IMR-90 (cell line): ENCODE data around the gene RING1. TPM values are rescaled to one million over a fixed set of nuclear protein-coding genes. Genes with fewer than 3 reads are reported as not detected.
A peak's percentile ranks its signal among the peaks of the same experiment; 100 is the strongest.

Source experiments
- ATAC-seq: fragments of 200-7000 bp; cut with Tn5 transposase; 2 replicates; pipeline ENCODE4 v1.9.1; 2020; ENCODE audit warnings: low read depth, mild to moderate bottlenecking, moderate library complexity
- BruUV-seq: library from RNA; stranded (reverse); fragments of 400-500 nt; replicated peaks from 2 replicates; lab custom pipeline; 2021; lab: Mats Ljungman, UMichigan
- CTCF ChIA-PET: fragments of 300-600 bp; formaldehyde crosslinking; extraction: SDS; loops from one replicate; lab custom pipeline; 2021; ENCODE audit warnings: antibody characterized with exemption; lab: Yijun Ruan, JAX
- POLR2A ChIA-PET: fragments of 300-600 bp; sonication (Branson Sonifier 250); formaldehyde crosslinking; loops from one replicate; lab custom pipeline; 2022; ENCODE audit warnings: antibody characterized with exemption; ENCODE audit not compliant: unreplicated experiment; lab: Charles Lee
- DNase-seq: peaks from one replicate; pipeline ENCODE4 v3.0.0; 2013
- H2AFZ ChIP-seq: replicated peaks from 2 replicates; pipeline ENCODE3; 2013; ENCODE audit warnings: low read length, mild to moderate bottlenecking; ENCODE audit not compliant: poor library complexity
- H2AK5ac ChIP-seq: 2 replicates; pipeline ENCODE4 v1.6.1; 2013; ENCODE audit warnings: low read depth, low read length, inconsistent platforms
- H2AK9ac ChIP-seq: replicated peaks from 2 replicates; pipeline ENCODE3; 2013; ENCODE audit warnings: mild to moderate bottlenecking, low read depth, low read length, moderate library complexity; ENCODE audit not compliant: poor library complexity
- H2BK120ac ChIP-seq: 2 replicates; pipeline ENCODE4 v1.6.1; 2013; ENCODE audit warnings: low read depth, low read length, inconsistent platforms
- H2BK15ac ChIP-seq: 3 replicates; pipeline ENCODE4 v1.6.1; 2013; ENCODE audit warnings: low read depth, low read length, inconsistent platforms
- H2BK20ac ChIP-seq: 2 replicates; pipeline ENCODE4 v1.6.1; 2013; ENCODE audit warnings: low read depth, mild to moderate bottlenecking, inconsistent platforms, low read length, moderate library complexity
- H2BK5ac ChIP-seq: 2 replicates; pipeline ENCODE4 v1.6.1; 2013; ENCODE audit warnings: mild to moderate bottlenecking, low read depth, low read length, inconsistent platforms; ENCODE audit not compliant: poor library complexity, severe bottlenecking
- H3K14ac ChIP-seq: replicated peaks from 2 replicates; pipeline ENCODE4 v1.6.1; 2013; ENCODE audit warnings: low read depth, low read length, inconsistent platforms
- H3K18ac ChIP-seq: 2 replicates; pipeline ENCODE4 v1.6.1; 2013; ENCODE audit warnings: low read depth, low read length, control low read depth
- H3K23ac ChIP-seq: 2 replicates; pipeline ENCODE4 v1.6.1; 2013; ENCODE audit warnings: low read depth, low read length, inconsistent platforms
- H3K27ac ChIP-seq: 2 replicates; pipeline ENCODE4 v1.5.1; 2013; ENCODE audit warnings: mild to moderate bottlenecking, control low read depth, low read length; ENCODE audit not compliant: insufficient read depth
- H3K27me3 ChIP-seq: 2 replicates; pipeline ENCODE4 v1.6.1; 2013; ENCODE audit warnings: low read length; ENCODE audit not compliant: control insufficient read depth, insufficient read depth
- H3K36me3 ChIP-seq: 2 replicates; pipeline ENCODE4 v1.6.1; 2013; ENCODE audit warnings: low read length, mixed read lengths; ENCODE audit not compliant: control insufficient read depth, insufficient read depth
- H3K4ac ChIP-seq: 2 replicates; pipeline ENCODE4 v1.6.1; 2013; ENCODE audit warnings: low read depth, low read length, inconsistent platforms
- H3K4me1 ChIP-seq: 2 replicates; pipeline ENCODE4 v1.6.1; 2013; ENCODE audit warnings: low read length, mixed read lengths; ENCODE audit not compliant: control insufficient read depth, insufficient read depth
- H3K4me2 ChIP-seq: 2 replicates; pipeline ENCODE4 v1.6.1; 2013; ENCODE audit warnings: low read depth, mild to moderate bottlenecking, control low read depth, low read length, moderate library complexity
- H3K4me3 ChIP-seq: 2 replicates; pipeline ENCODE4 v1.5.1; 2013; ENCODE audit warnings: low read depth, mild to moderate bottlenecking, control low read depth, low read length, moderate library complexity; ENCODE audit not compliant: insufficient read depth
- H3K56ac ChIP-seq: 2 replicates; pipeline ENCODE4 v1.6.1; 2013; ENCODE audit warnings: low read length, inconsistent platforms; ENCODE audit not compliant: insufficient read depth; ENCODE audit errors: extremely low read depth
- H3K79me1 ChIP-seq, 2 experiments: 2 replicates each; pipeline ENCODE4 v1.6.1; 2013; ENCODE audit warnings: low read length in 2 of 2, inconsistent platforms in 1 of 2, low read depth in 1 of 2
- H3K9ac ChIP-seq: 2 replicates; pipeline ENCODE4 v1.6.1; 2013; ENCODE audit warnings: low read depth, low read length, control low read depth
- H3K9me1 ChIP-seq: 2 replicates; pipeline ENCODE4 v1.6.1; 2013; ENCODE audit warnings: low read length, inconsistent platforms; ENCODE audit not compliant: insufficient read depth
- H3K9me3 ChIP-seq: 2 replicates; pipeline ENCODE4 v1.6.1; 2013; ENCODE audit warnings: low read length; ENCODE audit not compliant: control insufficient read depth, insufficient read depth
- H4K20me1 ChIP-seq: 2 replicates; pipeline ENCODE4 v1.6.1; 2013; ENCODE audit warnings: low read length, inconsistent platforms; ENCODE audit not compliant: insufficient read depth
- H4K5ac ChIP-seq: 2 replicates; pipeline ENCODE4 v1.6.1; 2013; ENCODE audit warnings: mild to moderate bottlenecking, low read depth, low read length, control low read depth
- H4K8ac ChIP-seq, 2 experiments: 2 replicates each; pipeline ENCODE4 v1.6.1; 2013; ENCODE audit warnings: low read depth in 2 of 2, low read length in 2 of 2, control low read depth in 1 of 2, inconsistent platforms in 1 of 2
- H4K91ac ChIP-seq: 2 replicates; pipeline ENCODE4 v1.6.1; 2013; ENCODE audit warnings: low read depth, low read length, inconsistent platforms; ENCODE audit not compliant: insufficient read depth
- CEBPB ChIP-seq: IDR thresholded peaks from 2 replicates; pipeline ENCODE4 v1.6.1; 2012; ENCODE audit warnings: low read depth, low read length, improper control_type of control experiment
- CTCF ChIP-seq: conservative IDR thresholded peaks from 2 replicates; pipeline ENCODE4 v1.5.1; 2012; ENCODE audit warnings: mild to moderate bottlenecking, low read depth, low read length, improper control_type of control experiment
- MAZ ChIP-seq: IDR thresholded peaks from 2 replicates; pipeline ENCODE4 v1.6.1; 2012; ENCODE audit warnings: low read depth, mild to moderate bottlenecking, low read length, improper control_type of control experiment, moderate library complexity, borderline replicate concordance
- MXI1 ChIP-seq: IDR thresholded peaks from 2 replicates; pipeline ENCODE4 v1.6.1; 2012; ENCODE audit warnings: low read depth, mild to moderate bottlenecking, low read length, moderate library complexity, borderline replicate concordance
- NFE2L2 ChIP-seq: fragments of 150-350 bp; IDR thresholded peaks from 2 replicates; pipeline ENCODE4 v1.6.1; 2016; ENCODE audit warnings: low read depth, mild to moderate bottlenecking, low read length
- POLR2A ChIP-seq: IDR thresholded peaks from 2 replicates; pipeline ENCODE4 v1.6.1; 2012; ENCODE audit warnings: mild to moderate bottlenecking, low read depth, low read length
- RCOR1 ChIP-seq: IDR thresholded peaks from 2 replicates; pipeline ENCODE4 v1.6.1; 2012; ENCODE audit warnings: mild to moderate bottlenecking, low read length, improper control_type of control experiment; ENCODE audit not compliant: insufficient replicate concordance
- SMC3 ChIP-seq: fragments of 150-350 bp; IDR thresholded peaks from 2 replicates; pipeline ENCODE4 v1.6.1; 2016; ENCODE audit warnings: low read depth, mild to moderate bottlenecking, antibody characterized with exemption, low read length, moderate library complexity
- USF2 ChIP-seq: fragments of 150-350 bp; IDR thresholded peaks from 2 replicates; pipeline ENCODE4 v1.6.1; 2017; ENCODE audit warnings: mild to moderate bottlenecking, antibody characterized with exemption, low read length, low read depth
- WGBS, 2 experiments: methylation state at CpG; one replicate each; pipeline versions ENCODE4 v1.1.5 to v1.1.7; 2013; ENCODE audit warnings: missing lambda C conversion rate in 2 of 2; ENCODE audit not compliant: insufficient read length in 1 of 2; ENCODE audit errors: extremely low coverage in 2 of 2; 5-methylcytosine and 5-hydroxymethylcytosine counted together
- dilution Hi-C: fragments of 300-500 bp; cut with HindIII; formaldehyde crosslinking; loops from one replicate; pipeline ENCODE4 v1.14.3; 2018; ENCODE audit warnings: low sequenced_read_pairs; ENCODE audit not compliant: unreplicated experiment
- in situ Hi-C: fragments of 300-500 bp; cut with MboI; formaldehyde crosslinking; loops from 3 replicates; pipeline ENCODE4 v1.14.3; 2019; ENCODE audit warnings: low sequenced_read_pairs, inconsistent platforms, mixed read lengths
- intact Hi-C: fragments of 100-400 bp; cut with micrococcal nuclease; formaldehyde crosslinking; loops from 2 replicates; pipeline ENCODE4 v1.10.0; 2022
- polyA plus RNA-seq, 3 experiments: library from polyadenylated mRNA; depleted of rRNA; stranded (reverse); fragments of >200 nt; gene quantifications; 2 replicates each; pipeline ENCODE4 v1.2.3, GENCODE V29; 2012; ENCODE audit warnings: low replicate concordance in 1 of 3
- total RNA-seq: library from RNA; depleted of rRNA; stranded (reverse); fragments of >200 nt; gene quantifications from 2 replicates; pipeline ENCODE4 v1.2.3, GENCODE V29; 2012

RING1 gene
- total and polyA plus RNA-seq, 2 of the 4 experiments (the other 2 are of a cell fraction): 14.9 to 40.8 TPM

GRCh38 chr6:33201935-33202334 lies 6.4 kb upstream of the RING1 start:
- Histone ChIP-seq H2BK5ac (no peak overlapping the region), H3K36me3 (peaks cover 32% of the 10 kb centered on the region), H3K4me2 (peak overlapping the region; percentile 99), H3K4me3 (peak overlapping the region; percentile 73), H3K79me1 (peaks cover 19 to 91% of the 10 kb centered on the region in 2 experiments; a peak in 3 of 4 replicates), H3K9ac (peak overlapping the region; percentile 98), H3K9me3 (no peaks in the 10 kb centered on the region), H2BK15ac (no peak overlapping the region), H4K5ac (no peak overlapping the region; the same call in 1 of the 2 replicates), H3K23ac (peak overlapping the region; percentile 99), H2BK20ac (no peak overlapping the region), H3K4me1 (peaks cover 33% of the 10 kb centered on the region), H3K56ac (no peak overlapping the region), H2AFZ (no peak overlapping the region), H3K9me1 (peaks cover 39% of the 10 kb centered on the region), H3K4ac (0 out of 2 replicates have a peak overlapping the region, but pooled peaks have one; percentile 3), H3K18ac (no peak overlapping the region), H3K14ac (peak overlapping the region; percentile 100), H2BK120ac (no peak overlapping the region), H4K20me1 (peaks cover 55% of the 10 kb centered on the region; the same call in 1 of the 2 replicates), H3K27me3 (no peaks in the 10 kb centered on the region), H3K27ac (no peak overlapping the region), H4K91ac (0 out of 2 replicates have a peak overlapping the region, but pooled peaks have one; percentile 99), H2AK9ac (peak overlapping the region; percentile 100), H4K8ac (peak overlapping the region in 1 of 2 experiments; percentile 99; a peak in 2 of 4 replicates), H2AK5ac (peak overlapping the region; percentile 66; the same call in 1 of the 2 replicates)
- dilution Hi-C loops: no loop called here
- POLR2A ChIA-PET: no interaction called here
- no peak for TF ChIP-seq POLR2A
- TF ChIP-seq CTCF: no peak
- no peak for TF ChIP-seq RCOR1
- no peak for TF ChIP-seq SMC3
- TF ChIP-seq MXI1: no peak
- TF ChIP-seq MAZ: no peak
- no peak for TF ChIP-seq NFE2L2
- no peak for TF ChIP-seq USF2
- no peak for TF ChIP-seq CEBPB
- no CpG with 5 or more reads among the region's 6 CpGs for WGBS, 2 experiments
- BruUV-seq: no TSS peak
- DNase-seq (no peak), ATAC-seq (no peak)
- CTCF ChIA-PET: no interaction called here
- intact Hi-C loops: loop anchor here (2.0 kb wide), 2 partner anchors 47 to 229 kb away; no protein-coding TSS in a partner anchor
- in situ Hi-C loops: no loop called here
